ENCODE results near the gene TTC3.
"Not testable (repeated sequence)": the region's sequence is repeated elsewhere in the genome, so short reads cannot be mapped to it uniquely, and the experiment has no call there.

The TTC3 gene

GRCh38 chr21:37072988-37073416, at the start of gene TTC3, which contains the start of gene PIGP:
TSS of gene TTC3 (plus strand) at chr21:37073254. CDS start at chr21:37087258, 14,004 bp downstream.
TSS of gene PIGP (minus strand) at chr21:37073071. CDS start at chr21:37072515, 556 bp downstream.
- peak; percentile 87 to 88 for DNase-seq

- DNase-seq: no peak
Measured at GRCh38 chr21:37026499-37026898, 46.6 kb upstream of the TTC3 start.

- DNase-seq: no peak
Measured at GRCh38 chr21:37028570-37028969, 44.5 kb upstream of the TTC3 start.

GRCh38 chr21:37030864-37031263, 42.2 kb upstream of the TTC3 start:
- no peak for DNase-seq

- DNase-seq: no peak
Measured at GRCh38 chr21:37032293-37032692, 40.8 kb upstream of the TTC3 start.

GRCh38 chr21:37032877-37033471, 40.1 kb upstream of the TTC3 start:
- no peak for DNase-seq

GRCh38 chr21:37034394-37034793, 38.7 kb upstream of the TTC3 start:
- not testable (repeated sequence) for DNase-seq

GRCh38 chr21:37036177-37036576, 36.9 kb upstream of the TTC3 start:
- no peak for DNase-seq

- no peak for DNase-seq
Measured at GRCh38 chr21:37039411-37040075, 33.5 kb upstream of the TTC3 start.

- no peak for DNase-seq
Measured at GRCh38 chr21:37040212-37040611, 32.8 kb upstream of the TTC3 start.

- DNase-seq: peak; percentile 12 to 32
Measured at GRCh38 chr21:37041706-37042271, 31.3 kb upstream of the TTC3 start.

- no peak for DNase-seq
Measured at GRCh38 chr21:37043818-37044217, 29.2 kb upstream of the TTC3 start.

GRCh38 chr21:37044643-37045042, 28.4 kb upstream of the TTC3 start:
- DNase-seq: no peak

GRCh38 chr21:37045149-37045548, 27.9 kb upstream of the TTC3 start:
- DNase-seq: no peak

GRCh38 chr21:37045556-37045955, 27.5 kb upstream of the TTC3 start:
- DNase-seq: no peak

GRCh38 chr21:37047079-37047478, 26.0 kb upstream of the TTC3 start:
- DNase-seq: no peak

- DNase-seq: not testable (repeated sequence)
Measured at GRCh38 chr21:37049741-37050140, 23.3 kb upstream of the TTC3 start.

- DNase-seq: no peak
Measured at GRCh38 chr21:37055271-37055855, 17.7 kb upstream of the TTC3 start.

GRCh38 chr21:37057614-37058013, 15.4 kb upstream of the TTC3 start:
- DNase-seq: no peak

- no peak for DNase-seq
Measured at GRCh38 chr21:37058261-37058660, 14.8 kb upstream of the TTC3 start.

- no peak for DNase-seq
Measured at GRCh38 chr21:37059181-37059580, 13.9 kb upstream of the TTC3 start.

GRCh38 chr21:37060296-37060695, 12.8 kb upstream of the TTC3 start:
- DNase-seq: peak; percentile 96 to 98

- no peak for DNase-seq
Measured at GRCh38 chr21:37061926-37062592, 11.0 kb upstream of the TTC3 start.

Measured in SHP77 (cell line).